ENCODE results near the gene NPB.

NPB gene

DNA sequence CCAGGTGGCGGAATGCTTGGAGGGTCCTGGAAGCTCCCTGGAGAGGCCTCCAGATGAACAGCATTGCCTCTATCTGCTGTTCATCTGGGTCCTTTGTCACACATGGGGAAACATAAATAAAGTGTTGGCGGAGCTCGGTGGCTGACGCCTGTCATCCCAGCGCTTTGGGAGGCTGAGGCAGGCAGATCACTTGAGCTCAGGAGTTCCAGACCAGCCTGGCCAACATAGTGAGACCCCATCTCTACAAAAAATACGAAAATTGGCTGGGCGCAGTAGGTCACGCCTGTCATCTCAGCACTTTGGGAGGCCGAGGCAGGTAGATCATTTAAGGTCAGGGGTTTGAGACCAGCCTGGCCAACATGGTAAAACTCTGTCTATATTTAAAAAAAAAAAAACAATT, 42.8 kb downstream of the NPB start:
- DNase-seq, result no peak

DNA sequence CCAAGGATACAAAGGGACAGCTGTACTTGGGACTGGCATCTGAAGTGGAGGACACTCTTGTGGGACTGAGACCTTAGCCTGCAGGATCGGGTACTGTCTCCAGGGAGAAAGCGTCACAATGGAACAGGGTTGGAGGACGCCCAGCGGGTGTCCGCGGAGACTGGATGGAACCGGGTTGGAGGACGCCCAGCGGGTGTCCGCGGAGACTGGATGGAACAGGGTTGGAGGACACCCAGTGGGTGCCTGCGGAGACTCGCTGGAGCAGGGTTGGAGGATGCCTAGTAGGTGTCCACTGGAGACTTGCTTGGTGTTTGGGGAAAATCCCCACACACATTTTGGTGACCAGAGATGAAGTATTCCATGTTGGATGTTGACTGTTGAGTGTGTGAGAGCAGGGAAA, 45.2 kb downstream of the NPB start, which contains the start of gene MYADML2:
Gene MYADML2 (minus strand): TSS at position 45 of the 400 bp plus-strand sequence. CDS start 5,492 bp downstream, outside the sequence.
- DNase-seq, result no peak

GRCh38 chr17:81948635-81949378, 46.8 kb downstream of the NPB start:
- DNase-seq, result no peak

- no peak for DNase-seq
Observed at GRCh38 chr17:81950501-81950900, 48.5 kb downstream of the NPB start.

DNA sequence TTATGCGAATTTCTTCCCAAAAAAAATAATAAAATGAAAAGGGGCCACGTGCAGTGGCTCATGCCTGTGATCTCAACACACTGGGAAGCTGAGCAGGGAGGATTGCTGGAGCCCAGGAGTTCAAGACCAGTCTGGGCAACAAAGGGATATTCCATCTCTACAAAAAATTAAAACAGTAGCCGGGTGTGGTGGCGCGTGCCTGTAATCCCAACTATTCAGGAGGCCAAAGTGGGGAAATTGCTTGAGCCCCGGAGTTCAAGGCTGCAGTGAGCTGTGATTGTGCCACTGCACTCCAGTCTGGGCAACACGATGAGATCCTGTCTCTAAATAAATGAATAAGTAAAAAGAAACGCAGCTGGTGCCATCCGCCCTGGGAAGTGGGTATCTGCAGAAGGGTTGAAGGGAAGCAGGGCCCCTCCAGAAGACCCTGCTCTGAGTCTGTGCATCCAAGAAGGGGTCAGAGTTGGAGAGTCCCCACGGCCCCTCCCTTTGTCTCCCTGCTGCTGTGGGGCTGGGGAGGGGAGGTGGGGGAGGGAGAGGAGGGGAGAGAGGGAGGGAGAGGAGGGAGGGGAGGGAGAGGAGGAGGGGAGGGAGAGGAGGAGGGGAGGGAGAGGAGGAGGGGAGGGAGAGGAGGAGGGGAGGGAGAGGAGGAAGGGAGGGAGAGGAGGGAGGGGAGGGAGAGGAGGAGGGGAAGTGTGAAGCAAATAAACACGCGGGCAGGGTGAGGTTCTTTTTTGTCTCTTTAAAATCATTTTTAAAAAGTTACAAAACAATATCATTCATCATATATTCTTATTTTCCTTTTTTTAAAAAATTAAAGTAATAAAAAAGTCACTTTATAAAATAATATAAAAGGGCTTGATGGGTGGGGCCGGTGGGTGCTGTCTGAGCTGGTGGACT, 50.0 kb downstream of the NPB start:
- no peak for DNase-seq

Data from right forelimb (tissue), 1 donor.